HEK293 (cell line): ENCODE results near the gene TBC1D24.
A peak's percentile ranks its signal among the peaks of the same experiment; 100 is the strongest.

Experiments used
- CTCF ChIA-PET: fragments of 350-600 bp; formaldehyde crosslinking; extraction: SDS; loops from one replicate; lab custom pipeline; 2021; ENCODE audit warnings: antibody characterized with exemption; lab: Yijun Ruan, JAX
- POLR2A ChIA-PET: fragments of 300-600 bp; formaldehyde crosslinking; extraction: SDS; loops from one replicate; lab custom pipeline; 2020; ENCODE audit warnings: antibody characterized with exemption, inconsistent platforms; lab: Yijun Ruan, JAX
- H3K27ac ChIP-seq: fragments of 200-500 bp; sonication (Bioruptor generic); 2 replicates; pipeline ENCODE4 v1.5.1; 2014; ENCODE audit warnings: low read depth, low read length, control low read depth, inconsistent platforms; ENCODE audit errors: extremely low read depth
- H3K36me3 ChIP-seq, 2 experiments: fragments of 200-500 bp in 1 of 2; sonication (Bioruptor generic) in 1 of 2; 1 replicate in 1 of 2; 2 replicates in 1 of 2; pipeline ENCODE4 v1.5.1; 2014 to 2017; ENCODE audit warnings: inconsistent platforms in 2 of 2, low read length in 2 of 2; ENCODE audit not compliant: control insufficient read depth in 2 of 2, insufficient read depth in 1 of 2
- H3K4me1 ChIP-seq: fragments of 200-500 bp; sonication (Bioruptor generic); 2 replicates; pipeline ENCODE4 v1.5.1; 2014; ENCODE audit warnings: mild to moderate bottlenecking, low read length, inconsistent platforms; ENCODE audit not compliant: control insufficient read depth, insufficient read depth
- H3K4me3 ChIP-seq: 2 replicates; pipeline ENCODE4 v1.5.1; 2011; ENCODE audit warnings: low read depth, mild to moderate bottlenecking, control low read depth, low read length, moderate library complexity
- H3K9me3 ChIP-seq: fragments of 200-500 bp; sonication (Bioruptor generic); 2 replicates; pipeline ENCODE4 v1.5.1; 2014; ENCODE audit warnings: low read depth, low read length, inconsistent platforms; ENCODE audit not compliant: control insufficient read depth, insufficient read depth
- IKZF3 ChIP-seq: fragments of 450-650 bp; IDR thresholded peaks from 2 replicates; pipeline ENCODE4 v1.5.0; 2018; ENCODE audit warnings: missing biosample characterization, mild to moderate bottlenecking, missing genetic modification characterization, moderate library complexity
- RBAK ChIP-seq: fragments of 450-650 bp; formaldehyde crosslinking; IDR thresholded peaks from 2 replicates; pipeline ENCODE4 v1.5.1; 2016; ENCODE audit warnings: missing biosample characterization, missing genetic modification characterization
- SP2 ChIP-seq: fragments of 450-650 bp; formaldehyde crosslinking; IDR thresholded peaks from 2 replicates; pipeline ENCODE4 v1.5.1; 2016; ENCODE audit warnings: missing biosample characterization, missing genetic modification characterization
- TRIM28 ChIP-seq: IDR thresholded peaks from 2 replicates; pipeline ENCODE4 v1.6.1; 2011; ENCODE audit warnings: low read length, control low read depth, borderline replicate concordance
- WT1 ChIP-seq: fragments of 450-650 bp; formaldehyde crosslinking; IDR thresholded peaks from 2 replicates; pipeline ENCODE4 v1.5.1; 2016; ENCODE audit warnings: missing biosample characterization, missing genetic modification characterization
- ZBTB7A ChIP-seq: fragments of 450-650 bp; formaldehyde crosslinking; IDR thresholded peaks from 2 replicates; pipeline ENCODE4 v1.5.1; 2016; ENCODE audit warnings: low read depth, missing biosample characterization, missing genetic modification characterization
- ZEB2 ChIP-seq: fragments of 450-650 bp; formaldehyde crosslinking; IDR thresholded peaks from 2 replicates; pipeline ENCODE4 v1.5.1; 2016; ENCODE audit warnings: missing biosample characterization, missing genetic modification characterization
- ZFP37 ChIP-seq: fragments of 450-650 bp; formaldehyde crosslinking; IDR thresholded peaks from 2 replicates; pipeline ENCODE4 v1.5.1; 2016; ENCODE audit warnings: missing biosample characterization, missing genetic modification characterization
- ZFP69B ChIP-seq: fragments of 450-650 bp; formaldehyde crosslinking; IDR thresholded peaks from 2 replicates; pipeline ENCODE4 v1.5.1; 2016; ENCODE audit warnings: missing biosample characterization, missing genetic modification characterization
- ZNF214 ChIP-seq: fragments of 450-650 bp; formaldehyde crosslinking; IDR thresholded peaks from 2 replicates; pipeline ENCODE4 v1.5.1; 2017; ENCODE audit warnings: missing biosample characterization, mild to moderate bottlenecking, missing genetic modification characterization, borderline replicate concordance
- ZNF266 ChIP-seq: fragments of 450-650 bp; formaldehyde crosslinking; IDR thresholded peaks from 2 replicates; pipeline ENCODE4 v1.5.1; 2016; ENCODE audit warnings: missing biosample characterization, missing genetic modification characterization, low read depth
- ZNF366 ChIP-seq: fragments of 450-650 bp; formaldehyde crosslinking; conservative IDR thresholded peaks from 2 replicates; pipeline ENCODE4 v1.5.1; 2016; ENCODE audit warnings: missing biosample characterization, missing genetic modification characterization
- ZNF514 ChIP-seq: fragments of 450-650 bp; formaldehyde crosslinking; IDR thresholded peaks from 2 replicates; pipeline ENCODE4 v1.5.1; 2016; ENCODE audit warnings: missing biosample characterization, missing genetic modification characterization
- ZNF544 ChIP-seq: fragments of 450-650 bp; formaldehyde crosslinking; IDR thresholded peaks from 2 replicates; pipeline ENCODE4 v1.5.0; 2017; ENCODE audit warnings: missing biosample characterization, missing genetic modification characterization
- ZNF600 ChIP-seq: fragments of 450-650 bp; formaldehyde crosslinking; IDR thresholded peaks from 2 replicates; pipeline ENCODE4 v1.5.1; 2016; ENCODE audit warnings: missing biosample characterization, missing genetic modification characterization
- ZNF837 ChIP-seq: fragments of 450-650 bp; formaldehyde crosslinking; IDR thresholded peaks from 2 replicates; pipeline ENCODE4 v1.5.1; 2016; ENCODE audit warnings: missing biosample characterization, missing genetic modification characterization
- ZNF843 ChIP-seq: fragments of 450-650 bp; formaldehyde crosslinking; IDR thresholded peaks from 2 replicates; pipeline ENCODE4 v1.5.1; 2016; ENCODE audit warnings: missing biosample characterization, missing genetic modification characterization
- TF ChIP-seq, protein P1 (sequence below): fragments of 450-650 bp; formaldehyde crosslinking; IDR thresholded peaks from 2 replicates; pipeline ENCODE4 v1.5.1; 2016; ENCODE audit warnings: missing biosample characterization, missing genetic modification characterization
- TF ChIP-seq, protein P2 (sequence below): fragments of 450-650 bp; formaldehyde crosslinking; IDR thresholded peaks from 2 replicates; pipeline ENCODE4 v1.5.1; 2017; ENCODE audit warnings: missing biosample characterization, missing genetic modification characterization
- TF ChIP-seq, protein P3 (sequence below): fragments of 450-650 bp; formaldehyde crosslinking; IDR thresholded peaks from 2 replicates; pipeline ENCODE4 v1.5.1; 2016; ENCODE audit warnings: missing biosample characterization, missing genetic modification characterization
- TF ChIP-seq, protein P4 (sequence below): fragments of 450-650 bp; formaldehyde crosslinking; optimal IDR thresholded peaks from 2 replicates; pipeline ENCODE3; 2016; ENCODE audit warnings: missing biosample characterization, mild to moderate bottlenecking, missing genetic modification characterization
- TF ChIP-seq, protein P5 (sequence below): fragments of 450-650 bp; formaldehyde crosslinking; IDR thresholded peaks from 2 replicates; pipeline ENCODE4 v1.5.1; 2016; ENCODE audit warnings: missing biosample characterization, missing genetic modification characterization, low read depth
- TF ChIP-seq, protein P6 (sequence below): fragments of 450-650 bp; IDR thresholded peaks from 2 replicates; pipeline ENCODE4 v1.5.1; 2018; ENCODE audit warnings: missing biosample characterization, mild to moderate bottlenecking, missing genetic modification characterization
- TF ChIP-seq, protein P7 (sequence below): fragments of 450-650 bp; IDR thresholded peaks from 2 replicates; pipeline ENCODE4 v1.5.1; 2018; ENCODE audit warnings: missing biosample characterization, missing genetic modification characterization

The TBC1D24 gene

DNA sequence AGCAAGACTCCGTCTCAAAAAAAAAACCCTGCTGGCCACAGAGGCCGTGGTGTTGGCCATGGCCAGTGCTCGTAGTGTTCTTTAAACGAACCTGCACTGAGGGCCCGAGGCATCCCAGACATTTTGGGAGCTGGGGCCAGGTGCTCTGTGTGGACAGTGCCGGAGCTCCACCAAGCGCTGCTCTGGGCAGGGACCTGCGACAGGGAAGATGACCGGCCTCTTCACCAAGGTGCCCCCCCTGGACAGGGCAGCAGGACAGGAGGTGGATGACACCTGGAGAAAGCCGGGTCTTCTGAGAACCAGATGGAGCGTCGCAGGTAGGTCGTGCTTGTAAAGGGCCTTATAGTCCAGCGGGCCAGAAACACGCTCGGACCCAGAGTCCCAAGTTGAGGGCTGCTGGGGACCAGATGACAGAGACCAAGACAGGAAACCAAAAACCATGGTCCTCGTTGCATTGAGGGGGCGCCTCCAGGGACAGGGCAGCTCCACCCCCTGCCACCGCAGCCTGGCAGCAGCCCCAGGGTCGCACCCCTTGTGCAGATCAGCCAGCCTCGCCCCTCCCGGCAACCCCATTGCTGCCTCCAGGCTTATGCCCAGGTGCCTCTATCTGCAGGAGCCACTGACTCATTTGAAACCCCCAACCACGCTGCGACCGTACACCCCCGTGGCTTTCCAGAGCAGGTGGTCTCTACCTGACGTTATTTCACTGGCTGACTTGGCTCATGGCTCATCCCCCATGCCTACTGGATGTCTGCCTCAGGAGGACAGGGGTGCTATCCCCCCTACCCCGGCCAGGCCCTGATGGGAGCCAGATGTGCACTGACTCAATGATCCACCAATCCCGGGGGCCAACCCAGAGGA lies 8.0 kb upstream of the TBC1D24 start:
- H3K36me3 ChIP-seq = peaks cover 0 to 21% of the 10 kb centered on the region in 2 experiments; a peak in 1 of 3 replicates
- H3K4me1 ChIP-seq = peaks cover 25% of the 10 kb centered on the region
- H3K27ac ChIP-seq = peak overlapping the region; percentile 85; the same call in 1 of the 2 replicates
- no peaks in the 10 kb centered on the region for H3K9me3 ChIP-seq
- H3K4me3 ChIP-seq = peak overlapping the region; percentile 10; the same call in 1 of the 2 replicates
- ChIA-PET POLR2A (interaction anchor here (0.6 to 2.7 kb wide), 5 partner anchors 10 to 198 kb away, joined by 3 to 27 read pairs (median 3); no protein-coding TSS in a partner anchor), CTCF (no interaction called here)
- peak; percentile 32; the same call in 1 of the 2 replicates for TF ChIP-seq ZFP37 (tag by site-specific recombination)
- no peak for TF ChIP-seq ZNF837 (tag by site-specific recombination)
- TF ChIP-seq, protein P1, sequence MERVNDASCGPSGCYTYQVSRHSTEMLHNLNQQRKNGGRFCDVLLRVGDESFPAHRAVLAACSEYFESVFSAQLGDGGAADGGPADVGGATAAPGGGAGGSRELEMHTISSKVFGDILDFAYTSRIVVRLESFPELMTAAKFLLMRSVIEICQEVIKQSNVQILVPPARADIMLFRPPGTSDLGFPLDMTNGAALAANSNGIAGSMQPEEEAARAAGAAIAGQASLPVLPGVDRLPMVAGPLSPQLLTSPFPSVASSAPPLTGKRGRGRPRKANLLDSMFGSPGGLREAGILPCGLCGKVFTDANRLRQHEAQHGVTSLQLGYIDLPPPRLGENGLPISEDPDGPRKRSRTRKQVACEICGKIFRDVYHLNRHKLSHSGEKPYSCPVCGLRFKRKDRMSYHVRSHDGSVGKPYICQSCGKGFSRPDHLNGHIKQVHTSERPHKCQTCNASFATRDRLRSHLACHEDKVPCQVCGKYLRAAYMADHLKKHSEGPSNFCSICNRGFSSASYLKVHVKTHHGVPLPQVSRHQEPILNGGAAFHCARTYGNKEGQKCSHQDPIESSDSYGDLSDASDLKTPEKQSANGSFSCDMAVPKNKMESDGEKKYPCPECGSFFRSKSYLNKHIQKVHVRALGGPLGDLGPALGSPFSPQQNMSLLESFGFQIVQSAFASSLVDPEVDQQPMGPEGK (tag by site-specific recombination) = no peak
- no peak for TF ChIP-seq ZNF214
- 0 out of 2 replicates have a peak, but pooled peaks have one; percentile 21 for TF ChIP-seq ZNF600 (tag by site-specific recombination)
- TF ChIP-seq TRIM28 = no peak
- TF ChIP-seq ZNF544 (tag by site-specific recombination) = no peak
- no peak for TF ChIP-seq ZNF514 (tag by site-specific recombination)
- no peak for TF ChIP-seq SP2
- TF ChIP-seq ZNF266 = no peak
- TF ChIP-seq, protein P2, sequence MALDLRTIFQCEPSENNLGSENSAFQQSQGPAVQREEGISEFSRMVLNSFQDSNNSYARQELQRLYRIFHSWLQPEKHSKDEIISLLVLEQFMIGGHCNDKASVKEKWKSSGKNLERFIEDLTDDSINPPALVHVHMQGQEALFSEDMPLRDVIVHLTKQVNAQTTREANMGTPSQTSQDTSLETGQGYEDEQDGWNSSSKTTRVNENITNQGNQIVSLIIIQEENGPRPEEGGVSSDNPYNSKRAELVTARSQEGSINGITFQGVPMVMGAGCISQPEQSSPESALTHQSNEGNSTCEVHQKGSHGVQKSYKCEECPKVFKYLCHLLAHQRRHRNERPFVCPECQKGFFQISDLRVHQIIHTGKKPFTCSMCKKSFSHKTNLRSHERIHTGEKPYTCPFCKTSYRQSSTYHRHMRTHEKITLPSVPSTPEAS (tag by site-specific recombination) = no peak
- TF ChIP-seq, protein P3, sequence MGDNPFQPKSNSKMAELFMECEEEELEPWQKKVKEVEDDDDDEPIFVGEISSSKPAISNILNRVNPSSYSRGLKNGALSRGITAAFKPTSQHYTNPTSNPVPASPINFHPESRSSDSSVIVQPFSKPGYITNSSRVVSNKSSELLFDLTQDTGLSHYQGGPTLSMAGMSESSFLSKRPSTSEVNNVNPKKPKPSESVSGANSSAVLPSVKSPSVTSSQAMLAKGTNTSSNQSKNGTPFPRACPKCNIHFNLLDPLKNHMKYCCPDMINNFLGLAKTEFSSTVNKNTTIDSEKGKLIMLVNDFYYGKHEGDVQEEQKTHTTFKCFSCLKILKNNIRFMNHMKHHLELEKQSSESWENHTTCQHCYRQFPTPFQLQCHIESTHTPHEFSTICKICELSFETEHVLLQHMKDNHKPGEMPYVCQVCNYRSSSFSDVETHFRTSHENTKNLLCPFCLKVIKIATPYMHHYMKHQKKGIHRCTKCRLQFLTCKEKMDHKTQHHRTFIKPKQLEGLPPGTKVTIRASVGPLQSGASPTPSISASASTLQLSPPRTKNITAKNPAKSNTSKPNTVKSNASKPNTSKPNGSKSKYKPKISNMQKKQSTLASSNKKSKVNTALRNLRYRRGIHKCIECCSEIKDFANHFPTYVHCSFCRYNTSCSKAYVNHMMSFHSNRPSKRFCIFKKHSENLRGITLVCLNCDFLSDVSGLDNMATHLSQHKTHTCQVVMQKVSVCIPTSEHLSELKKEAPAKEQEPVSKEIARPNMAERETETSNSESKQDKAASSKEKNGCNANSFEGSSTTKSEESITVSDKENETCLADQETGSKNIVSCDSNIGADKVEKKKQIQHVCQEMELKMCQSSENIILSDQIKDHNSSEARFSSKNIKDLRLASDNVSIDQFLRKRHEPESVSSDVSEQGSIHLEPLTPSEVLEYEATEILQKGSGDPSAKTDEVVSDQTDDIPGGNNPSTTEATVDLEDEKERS (tag by site-specific recombination) = no peak
- no peak for TF ChIP-seq RBAK (tag by site-specific recombination)
- TF ChIP-seq, protein P4, sequence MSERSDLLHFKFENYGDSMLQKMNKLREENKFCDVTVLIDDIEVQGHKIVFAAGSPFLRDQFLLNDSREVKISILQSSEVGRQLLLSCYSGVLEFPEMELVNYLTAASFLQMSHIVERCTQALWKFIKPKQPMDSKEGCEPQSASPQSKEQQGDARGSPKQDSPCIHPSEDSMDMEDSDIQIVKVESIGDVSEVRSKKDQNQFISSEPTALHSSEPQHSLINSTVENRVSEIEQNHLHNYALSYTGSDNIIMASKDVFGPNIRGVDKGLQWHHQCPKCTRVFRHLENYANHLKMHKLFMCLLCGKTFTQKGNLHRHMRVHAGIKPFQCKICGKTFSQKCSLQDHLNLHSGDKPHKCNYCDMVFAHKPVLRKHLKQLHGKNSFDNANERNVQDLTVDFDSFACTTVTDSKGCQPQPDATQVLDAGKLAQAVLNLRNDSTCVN (tag by site-specific recombination) = no peak
- TF ChIP-seq ZBTB7A (tag by site-specific recombination) = 0 out of 2 replicates have a peak, but pooled peaks have one; percentile 82
- TF ChIP-seq IKZF3 (tag by site-specific recombination) = no peak
- TF ChIP-seq ZNF843 (tag by site-specific recombination) = 0 out of 2 replicates have a peak, but pooled peaks have one; percentile 21
- TF ChIP-seq, protein P5, sequence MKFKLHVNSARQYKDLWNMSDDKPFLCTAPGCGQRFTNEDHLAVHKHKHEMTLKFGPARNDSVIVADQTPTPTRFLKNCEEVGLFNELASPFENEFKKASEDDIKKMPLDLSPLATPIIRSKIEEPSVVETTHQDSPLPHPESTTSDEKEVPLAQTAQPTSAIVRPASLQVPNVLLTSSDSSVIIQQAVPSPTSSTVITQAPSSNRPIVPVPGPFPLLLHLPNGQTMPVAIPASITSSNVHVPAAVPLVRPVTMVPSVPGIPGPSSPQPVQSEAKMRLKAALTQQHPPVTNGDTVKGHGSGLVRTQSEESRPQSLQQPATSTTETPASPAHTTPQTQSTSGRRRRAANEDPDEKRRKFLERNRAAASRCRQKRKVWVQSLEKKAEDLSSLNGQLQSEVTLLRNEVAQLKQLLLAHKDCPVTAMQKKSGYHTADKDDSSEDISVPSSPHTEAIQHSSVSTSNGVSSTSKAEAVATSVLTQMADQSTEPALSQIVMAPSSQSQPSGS = no peak
- no peak for TF ChIP-seq ZNF366 (tag by site-specific recombination)
- TF ChIP-seq, protein P6, sequence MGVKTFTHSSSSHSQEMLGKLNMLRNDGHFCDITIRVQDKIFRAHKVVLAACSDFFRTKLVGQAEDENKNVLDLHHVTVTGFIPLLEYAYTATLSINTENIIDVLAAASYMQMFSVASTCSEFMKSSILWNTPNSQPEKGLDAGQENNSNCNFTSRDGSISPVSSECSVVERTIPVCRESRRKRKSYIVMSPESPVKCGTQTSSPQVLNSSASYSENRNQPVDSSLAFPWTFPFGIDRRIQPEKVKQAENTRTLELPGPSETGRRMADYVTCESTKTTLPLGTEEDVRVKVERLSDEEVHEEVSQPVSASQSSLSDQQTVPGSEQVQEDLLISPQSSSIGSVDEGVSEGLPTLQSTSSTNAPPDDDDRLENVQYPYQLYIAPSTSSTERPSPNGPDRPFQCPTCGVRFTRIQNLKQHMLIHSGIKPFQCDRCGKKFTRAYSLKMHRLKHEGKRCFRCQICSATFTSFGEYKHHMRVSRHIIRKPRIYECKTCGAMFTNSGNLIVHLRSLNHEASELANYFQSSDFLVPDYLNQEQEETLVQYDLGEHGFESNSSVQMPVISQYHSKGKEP (tag by site-specific recombination) = no peak
- TF ChIP-seq WT1 (tag by site-specific recombination) = no peak
- TF ChIP-seq, protein P7, sequence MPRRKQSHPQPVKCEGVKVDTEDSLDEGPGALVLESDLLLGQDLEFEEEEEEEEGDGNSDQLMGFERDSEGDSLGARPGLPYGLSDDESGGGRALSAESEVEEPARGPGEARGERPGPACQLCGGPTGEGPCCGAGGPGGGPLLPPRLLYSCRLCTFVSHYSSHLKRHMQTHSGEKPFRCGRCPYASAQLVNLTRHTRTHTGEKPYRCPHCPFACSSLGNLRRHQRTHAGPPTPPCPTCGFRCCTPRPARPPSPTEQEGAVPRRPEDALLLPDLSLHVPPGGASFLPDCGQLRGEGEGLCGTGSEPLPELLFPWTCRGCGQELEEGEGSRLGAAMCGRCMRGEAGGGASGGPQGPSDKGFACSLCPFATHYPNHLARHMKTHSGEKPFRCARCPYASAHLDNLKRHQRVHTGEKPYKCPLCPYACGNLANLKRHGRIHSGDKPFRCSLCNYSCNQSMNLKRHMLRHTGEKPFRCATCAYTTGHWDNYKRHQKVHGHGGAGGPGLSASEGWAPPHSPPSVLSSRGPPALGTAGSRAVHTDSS = no peak
- TF ChIP-seq ZFP69B (tag by site-specific recombination) = peak; percentile 21; the same call in 1 of the 2 replicates
- TF ChIP-seq ZEB2 (tag by site-specific recombination) = peak; percentile 63; the same call in 1 of the 2 replicates
